MM.1S (cell line): ENCODE results near the gene LMLN.
"Not testable (repeated sequence)": the region's sequence is repeated elsewhere in the genome, so short reads cannot be mapped to it uniquely, and the experiment has no call there.

ENCODE experiments used
- DNase-seq: peaks from one replicate; pipeline ENCODE4 v3.0.0-alpha.2; 2015
- H2AFZ ChIP-seq: fragments of 300-600 bp; sonication (generic); 2 replicates; pipeline ENCODE4 v1.6.0; 2016; ENCODE audit warnings: antibody characterized with exemption, low read length
- H3F3A ChIP-seq: fragments of 300-600 bp; sonication (generic); 2 replicates; pipeline ENCODE4 v1.6.1; 2016; ENCODE audit warnings: mild to moderate bottlenecking, antibody characterized with exemption, low read length, moderate library complexity, mixed read lengths; ENCODE audit not compliant: insufficient read depth
- H3K27ac ChIP-seq: fragments of 300-600 bp; sonication (generic); 2 replicates; pipeline ENCODE4 v1.5.1; 2016; ENCODE audit warnings: mild to moderate bottlenecking, low read length
- H3K27me3 ChIP-seq: fragments of 300-600 bp; sonication (generic); replicated peaks from 2 replicates; pipeline ENCODE4 v1.6.0; 2016; ENCODE audit warnings: low read length; ENCODE audit not compliant: insufficient read depth
- H3K36me3 ChIP-seq: fragments of 300-600 bp; sonication (generic); replicated peaks from 2 replicates; pipeline ENCODE4 v1.6.1; 2016; ENCODE audit warnings: mild to moderate bottlenecking, low read length, mixed read lengths; ENCODE audit not compliant: insufficient read depth
- H3K4me1 ChIP-seq: fragments of 300-600 bp; sonication (generic); 2 replicates; pipeline ENCODE4 v1.6.1; 2016; ENCODE audit warnings: low read length, mixed read lengths
- H3K4me2 ChIP-seq: fragments of 300-600 bp; sonication (generic); 2 replicates; pipeline ENCODE4 v1.6.0; 2016; ENCODE audit warnings: low read depth, low read length
- H3K4me3 ChIP-seq: fragments of 300-600 bp; sonication (generic); 2 replicates; pipeline ENCODE4 v1.5.1; 2016; ENCODE audit warnings: low read length, mixed read lengths
- H3K79me2 ChIP-seq: fragments of 300-600 bp; sonication (generic); 2 replicates; pipeline ENCODE4 v1.6.1; 2016; ENCODE audit warnings: mixed run types, low read length, mixed read lengths
- H3K9ac ChIP-seq: fragments of 300-600 bp; sonication (generic); 2 replicates; pipeline ENCODE4 v1.6.1; 2016; ENCODE audit warnings: low read length, mixed read lengths
- H3K9me2 ChIP-seq: fragments of 300-600 bp; sonication (generic); replicated peaks from 2 replicates; pipeline ENCODE4 v1.6.1; 2016; ENCODE audit warnings: mild to moderate bottlenecking, low read length, mixed read lengths; ENCODE audit not compliant: insufficient read depth
- H3K9me3 ChIP-seq: fragments of 300-600 bp; sonication (generic); replicated peaks from 2 replicates; pipeline ENCODE4 v1.6.1; 2016; ENCODE audit warnings: mild to moderate bottlenecking, low read length, mixed read lengths; ENCODE audit not compliant: insufficient read depth
- H4K20me1 ChIP-seq: fragments of 300-600 bp; sonication (generic); 2 replicates; pipeline ENCODE4 v1.6.1; 2016; ENCODE audit warnings: mild to moderate bottlenecking, low read length, moderate library complexity, mixed read lengths; ENCODE audit not compliant: insufficient read depth
- CTCF ChIP-seq: fragments of 300-600 bp; sonication (generic); IDR thresholded peaks from 2 replicates; pipeline ENCODE4 v1.5.1; 2016; ENCODE audit warnings: antibody characterized with exemption, low read length, mixed read lengths
- EZH2 ChIP-seq: fragments of 300-600 bp; sonication (generic); optimal IDR thresholded peaks from 2 replicates; pipeline ENCODE3; 2017; ENCODE audit warnings: low read depth, mild to moderate bottlenecking, antibody characterized with exemption, low read length, mixed read lengths
- EZH2phosphoT487 ChIP-seq: fragments of 300-600 bp; sonication (generic); IDR thresholded peaks from 2 replicates; pipeline ENCODE4 v1.6.1; 2018; ENCODE audit warnings: antibody characterized with exemption, low read length

LMLN gene

GRCh38 chr3:197958346-197958745 lies 1.7 kb upstream of the LMLN start:
- DNase-seq: no peak
- TF ChIP-seq CTCF (no peak), EZH2phosphoT487 (no peak), EZH2 (no peak)
- Histone ChIP-seq H4K20me1 (peaks cover 3% of the 10 kb centered on the region; the same call in 1 of the 2 replicates), H3K36me3 (peaks cover 25% of the 10 kb centered on the region), H2AFZ (no peak overlapping the region), H3K9me3 (no peaks in the 10 kb centered on the region), H3K79me2 (peaks cover 17% of the 10 kb centered on the region), H3K4me2 (no peak overlapping the region), H3K4me3 (no peak overlapping the region), H3K9ac (no peak overlapping the region), H3K4me1 (peaks cover 16% of the 10 kb centered on the region), H3K27me3 (no peaks in the 10 kb centered on the region), H3F3A (peaks cover 60% of the 10 kb centered on the region), H3K27ac (no peak overlapping the region), H3K9me2 (no peaks in the 10 kb centered on the region)

DNA sequence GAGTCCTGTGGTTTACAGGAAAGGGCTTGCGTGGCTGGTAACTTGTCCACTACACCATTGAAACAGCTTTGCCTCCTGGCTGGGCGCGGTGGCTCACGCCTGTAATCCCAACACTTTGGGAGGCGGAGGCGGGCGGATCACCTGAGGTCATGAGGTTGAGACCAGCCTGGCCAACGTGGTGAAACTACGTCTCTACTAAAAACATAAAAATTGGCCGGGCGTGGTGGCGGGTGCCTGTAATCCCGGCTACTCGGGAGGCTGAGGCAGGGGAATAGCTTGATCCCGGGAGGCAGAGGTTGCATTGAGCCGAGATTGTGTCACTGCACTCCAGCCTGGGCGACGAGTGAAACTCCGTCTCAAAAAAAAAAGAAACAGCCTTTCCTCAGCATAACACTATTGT lies 1.2 kb upstream of the LMLN start:
- peak overlapping the region; percentile 83; the same call in 1 of the 2 replicates for H3K4me2 ChIP-seq
- not testable (repeated sequence) for H4K20me1 ChIP-seq, H3K27ac ChIP-seq

DNA sequence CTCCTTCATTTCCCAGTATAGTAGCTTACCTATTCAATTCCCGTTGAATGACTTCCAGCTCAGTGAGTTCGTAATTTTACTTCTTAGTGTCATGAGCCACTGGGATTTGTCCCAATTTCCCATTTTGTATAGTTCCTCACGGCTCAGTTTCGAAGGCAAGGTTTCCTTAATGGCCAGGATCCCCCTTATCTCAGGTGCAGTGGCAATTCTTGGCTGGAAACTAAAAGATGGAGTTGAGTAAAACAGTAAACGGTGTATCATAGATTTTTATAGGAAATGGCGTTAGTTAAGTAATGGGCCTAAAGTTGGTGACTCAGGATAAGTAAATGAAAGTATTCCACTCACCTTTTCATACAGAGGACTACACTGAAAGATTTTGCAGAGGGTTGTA lies 522 bp upstream of the LMLN start:
- Histone ChIP-seq H3K27ac (peak overlapping the region; percentile 48; the same call in 1 of the 2 replicates), H3K4me1 (peaks cover 16% of the 10 kb centered on the region)
- no peak for TF ChIP-seq EZH2
- no peak for TF ChIP-seq CTCF
- no peak for TF ChIP-seq EZH2phosphoT487

More for the DNA sequence above, 1.2 kb upstream of the LMLN start:
- DNase-seq, H3K27me3 ChIP-seq, H3K9me3 ChIP-seq, H3K9ac ChIP-seq, H3K4me3 ChIP-seq, H2AFZ ChIP-seq, H3K9me2 ChIP-seq: not testable (repeated sequence)
- Histone ChIP-seq H3K79me2 (peaks cover 12% of the 10 kb centered on the region), H3K36me3 (peaks cover 20% of the 10 kb centered on the region), H3F3A (peaks cover 55% of the 10 kb centered on the region), H3K4me1 (peaks cover 16% of the 10 kb centered on the region)

DNA sequence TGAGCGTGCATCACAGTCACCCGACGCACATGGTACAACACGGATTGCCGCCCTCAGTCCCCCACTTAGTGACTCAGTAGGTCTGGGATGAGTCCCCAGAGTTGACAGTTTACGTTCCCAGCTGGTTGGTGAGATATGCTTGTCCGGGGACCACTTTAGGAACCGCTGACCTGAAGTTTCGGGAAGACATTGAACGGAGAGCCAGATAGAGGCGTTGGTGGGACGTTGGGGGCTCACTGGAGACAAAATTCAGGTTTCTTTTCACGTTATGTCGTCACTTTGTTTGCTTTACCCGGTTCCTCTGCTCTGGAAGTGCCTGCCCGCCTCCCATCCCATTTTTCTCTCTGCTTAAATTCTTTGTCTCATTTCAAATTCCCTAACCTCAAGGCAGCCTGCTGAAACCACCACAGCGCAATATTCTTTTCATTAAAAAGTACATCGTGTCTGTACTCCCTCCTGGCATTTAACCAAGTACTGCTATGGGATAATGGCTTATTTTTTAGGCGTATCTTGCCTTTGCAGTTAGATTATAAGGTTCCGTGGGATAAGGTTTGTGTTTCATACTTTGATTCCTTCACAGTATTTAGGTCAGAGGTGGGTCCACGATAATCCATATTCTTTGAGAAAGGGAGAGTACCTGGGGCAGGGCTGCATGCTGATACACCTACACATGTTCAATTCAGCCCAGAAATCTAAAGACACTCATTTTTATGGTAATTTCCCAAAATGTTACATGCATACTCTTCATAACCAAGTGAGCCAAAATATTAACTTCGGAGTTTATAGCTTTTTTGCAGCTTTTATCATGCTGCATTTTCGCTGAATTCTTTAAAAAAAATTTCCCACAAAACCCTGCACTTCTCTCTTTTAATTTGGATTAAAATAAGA lies 921 bp downstream of the LMLN start:
- Histone ChIP-seq H3K4me3 (peak overlapping the region; percentile 92), H3K4me2 (peak overlapping the region; percentile 83), H3K4me1 (peaks cover 16% of the 10 kb centered on the region), H4K20me1 (no peaks in the 10 kb centered on the region), H3F3A (peaks cover 37% of the 10 kb centered on the region), H2AFZ (peak overlapping the region; percentile 99), H3K9me2 (no peaks in the 10 kb centered on the region), H3K27ac (peak overlapping the region; percentile 30; the same call in 1 of the 2 replicates), H3K9me3 (no peaks in the 10 kb centered on the region), H3K36me3 (peaks cover 2% of the 10 kb centered on the region; the same call in 1 of the 2 replicates), H3K79me2 (no peaks in the 10 kb centered on the region), H3K9ac (peak overlapping the region; percentile 69), H3K27me3 (no peaks in the 10 kb centered on the region)
- no peak for DNase-seq
- TF ChIP-seq CTCF (no peak), EZH2 (no peak), EZH2phosphoT487 (no peak)

More for the DNA sequence above, 522 bp upstream of the LMLN start:
- peak overlapping the region; percentile 69 for H2AFZ ChIP-seq
- no peaks in the 10 kb centered on the region for H3K9me3 ChIP-seq
- H4K20me1 ChIP-seq: no peaks in the 10 kb centered on the region
- H3K4me3 ChIP-seq: peak overlapping the region; percentile 92
- no peaks in the 10 kb centered on the region for H3K9me2 ChIP-seq
- no peak for DNase-seq
- peak overlapping the region; percentile 24; the same call in 1 of the 2 replicates for H3K9ac ChIP-seq
- H3K27me3 ChIP-seq: no peaks in the 10 kb centered on the region
- peaks cover 13% of the 10 kb centered on the region; the same call in 1 of the 2 replicates for H3K36me3 ChIP-seq
- peaks cover 6% of the 10 kb centered on the region; the same call in 1 of the 2 replicates for H3K79me2 ChIP-seq
- H3F3A ChIP-seq: peaks cover 52% of the 10 kb centered on the region
- peak overlapping the region; percentile 83 for H3K4me2 ChIP-seq
